ENCODE data around the gene CRACR2A. TPM values are rescaled to one million over a fixed set of nuclear protein-coding genes. Genes with fewer than 3 reads are reported as not detected.

Gene CRACR2A
- total and polyA plus RNA-seq, 4 donors: 1.4 to 10.2 (median 5.5) TPM

GRCh38 chr12:3777206-3777809, 24.4 kb upstream of the CRACR2A start:
- TF ChIP-seq CTCF (IDR thresholded peaks at IDR 0.05; ENCODE audit: control extremely low read depth, extremely low read depth): peak; percentile 41
- H3K9ac ChIP-seq (ENCODE audit: insufficient read depth in 1 of 2, low read length in 2 of 2): no peak overlapping the region
- no peak overlapping the region for H3K27ac ChIP-seq (ENCODE audit: low read depth in 1 of 2, low read length in 1 of 2)
- no peaks in the 10 kb centered on the region for H3K9me3 ChIP-seq (ENCODE audit: control insufficient read depth in 4 of 4, insufficient read depth in 3 of 4, low read length in 3 of 4)
- ATAC-seq (ENCODE audit: insufficient read depth, low FRiP score) (no peak), DNase-seq (peak in 2 of 3 donors; percentile 33 to 55)
- no peaks in the 10 kb centered on the region for H3K36me3 ChIP-seq (ENCODE audit: control insufficient read depth in 4 of 4, insufficient read depth in 4 of 4, low read length in 4 of 4)
- peaks cover 0 to 4% (median 3%) of the 10 kb centered on the region in 3 donors for H3K27me3 ChIP-seq (ENCODE audit: control insufficient read depth in 3 of 3, insufficient read depth in 3 of 3, low read length in 2 of 3)
- WGBS, 2 donors: 67 to 69% methylated on average over 3 of the region's 3 CpGs
- H3K4me1 ChIP-seq (ENCODE audit: control insufficient read depth in 5 of 5, insufficient read depth in 5 of 5, low read length in 5 of 5): peaks cover 0 to 2% (median 0%) of the 10 kb centered on the region in 5 donors
- no peak overlapping the region for H3K4me3 ChIP-seq

- no peak overlapping the region for H3K27ac ChIP-seq (ENCODE audit: low read depth in 1 of 2, low read length in 1 of 2)
- H3K36me3 ChIP-seq (ENCODE audit: control insufficient read depth in 4 of 4, insufficient read depth in 4 of 4, low read length in 4 of 4): no peaks in the 10 kb centered on the region
- peaks cover 0 to 4% (median 0%) of the 10 kb centered on the region in 5 donors for H3K4me1 ChIP-seq (ENCODE audit: control insufficient read depth in 5 of 5, insufficient read depth in 5 of 5, low read length in 5 of 5)
- H3K4me3 ChIP-seq: no peak overlapping the region
- H3K9me3 ChIP-seq (ENCODE audit: control insufficient read depth in 4 of 4, insufficient read depth in 3 of 4, low read length in 3 of 4): no peaks in the 10 kb centered on the region
- H3K9ac ChIP-seq (ENCODE audit: insufficient read depth in 1 of 2, low read length in 2 of 2): no peak overlapping the region
- 85 to 91% methylated on average over 5 of the region's 5 CpGs for WGBS, 2 donors
- ATAC-seq (ENCODE audit: insufficient read depth, low FRiP score): no peak
- TF ChIP-seq CTCF (IDR thresholded peaks at IDR 0.05; ENCODE audit: control extremely low read depth, extremely low read depth): no peak
- H3K27me3 ChIP-seq (ENCODE audit: control insufficient read depth in 3 of 3, insufficient read depth in 3 of 3, low read length in 2 of 3): peaks cover 0 to 4% (median 3%) of the 10 kb centered on the region in 3 donors
- DNase-seq: no peak
Observed at GRCh38 chr12:3775385-3776035, 22.6 kb upstream of the CRACR2A start.

GRCh38 chr12:3772380-3772779, 19.5 kb upstream of the CRACR2A start:
- no peak overlapping the region for H3K4me3 ChIP-seq
- ATAC-seq (ENCODE audit: insufficient read depth, low FRiP score) (no peak), DNase-seq (peak in 2 of 3 donors; percentile 6 to 37)
- no peak for TF ChIP-seq CTCF (IDR thresholded peaks at IDR 0.05; ENCODE audit: control extremely low read depth, extremely low read depth)
- peaks cover 0 to 4% (median 3%) of the 10 kb centered on the region in 3 donors for H3K27me3 ChIP-seq (ENCODE audit: control insufficient read depth in 3 of 3, insufficient read depth in 3 of 3, low read length in 2 of 3)
- H3K9me3 ChIP-seq (ENCODE audit: control insufficient read depth in 4 of 4, insufficient read depth in 3 of 4, low read length in 3 of 4): no peaks in the 10 kb centered on the region
- H3K27ac ChIP-seq (ENCODE audit: low read depth in 1 of 2, low read length in 1 of 2): no peak overlapping the region
- H3K4me1 ChIP-seq (ENCODE audit: control insufficient read depth in 5 of 5, insufficient read depth in 5 of 5, low read length in 5 of 5): peaks cover 0 to 4% (median 0%) of the 10 kb centered on the region in 5 donors
- no peaks in the 10 kb centered on the region for H3K36me3 ChIP-seq (ENCODE audit: control insufficient read depth in 4 of 4, insufficient read depth in 4 of 4, low read length in 4 of 4)
- no peak overlapping the region for H3K9ac ChIP-seq (ENCODE audit: insufficient read depth in 1 of 2, low read length in 2 of 2)
- 33 to 44% methylated on average over 4 of the region's 4 CpGs for WGBS, 2 donors
